ENCODE measurements around the gene LMBRD2.

The LMBRD2 gene

DNA sequence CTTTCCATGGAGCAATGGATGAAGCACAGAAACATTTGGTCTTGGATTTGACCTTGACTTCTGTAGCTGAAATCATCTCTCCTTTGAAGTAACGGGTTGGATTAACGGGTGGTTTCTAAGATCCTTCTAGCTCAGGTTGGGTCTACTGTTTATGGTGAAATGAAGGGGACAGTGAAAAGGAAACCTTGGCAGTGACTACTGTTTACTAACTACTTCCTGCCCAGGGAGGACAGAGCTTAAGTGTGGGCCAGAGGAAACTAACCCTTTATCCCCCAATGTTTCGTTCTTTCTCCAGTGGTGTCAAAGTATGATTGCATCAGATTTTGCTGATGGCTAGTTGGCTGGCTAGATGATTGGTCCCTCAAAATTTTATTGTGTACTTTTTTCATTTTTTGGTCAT lies 22.4 kb upstream of the LMBRD2 start:
- FAIRE-seq (peak; percentile 6), DNase-seq (ENCODE audit: insufficient read length, low spot score) (no peak)
- TF ChIP-seq POLR2A (IDR thresholded peaks at IDR 0.05; ENCODE audit: low read depth, low read length): no peak

DNA sequence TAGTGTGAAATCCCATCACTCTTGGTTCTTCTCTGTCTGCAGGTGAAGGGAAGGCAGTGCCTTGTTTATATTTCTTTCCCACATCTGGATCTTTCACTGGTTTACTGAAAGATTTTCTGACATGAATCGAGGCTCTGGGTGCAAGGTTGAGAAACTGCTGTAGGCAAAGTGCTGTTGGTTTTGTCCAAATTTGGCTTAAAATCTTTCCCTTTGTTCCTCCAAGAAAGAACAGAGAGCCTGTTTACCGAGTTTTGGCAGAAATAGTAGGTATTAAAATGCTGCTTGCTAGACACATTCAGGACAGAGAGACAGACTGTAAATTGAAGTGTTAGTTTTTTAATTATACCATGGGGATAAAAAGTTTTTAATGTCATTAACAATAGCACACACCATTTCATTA lies 21.7 kb upstream of the LMBRD2 start:
- no peak for DNase-seq (ENCODE audit: insufficient read length, low spot score)
- TF ChIP-seq POLR2A (IDR thresholded peaks at IDR 0.05; ENCODE audit: low read depth, low read length): no peak
- FAIRE-seq: no peak

DNA sequence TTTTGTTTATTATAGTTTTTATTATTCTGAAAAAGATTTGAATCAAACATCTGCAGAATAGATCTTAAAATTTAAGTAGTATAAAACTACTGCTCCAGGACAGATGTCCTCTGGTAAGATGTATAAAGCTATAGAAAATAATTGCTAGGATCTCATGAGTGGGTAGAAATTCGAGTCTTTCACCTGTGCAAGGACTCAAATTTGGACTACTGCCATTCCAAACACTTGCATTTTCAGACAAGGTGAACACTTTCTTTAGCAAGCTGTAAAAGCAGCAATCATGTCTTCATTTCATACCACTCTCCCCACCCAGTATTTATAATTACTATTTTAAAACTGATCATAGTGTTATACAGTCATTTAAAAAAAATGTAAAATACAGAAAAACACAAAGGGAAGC lies 20.9 kb upstream of the LMBRD2 start:
- DNase-seq (ENCODE audit: insufficient read length, low spot score): no peak
- no peak for TF ChIP-seq POLR2A (IDR thresholded peaks at IDR 0.05; ENCODE audit: low read depth, low read length)
- no peak for FAIRE-seq

DNA sequence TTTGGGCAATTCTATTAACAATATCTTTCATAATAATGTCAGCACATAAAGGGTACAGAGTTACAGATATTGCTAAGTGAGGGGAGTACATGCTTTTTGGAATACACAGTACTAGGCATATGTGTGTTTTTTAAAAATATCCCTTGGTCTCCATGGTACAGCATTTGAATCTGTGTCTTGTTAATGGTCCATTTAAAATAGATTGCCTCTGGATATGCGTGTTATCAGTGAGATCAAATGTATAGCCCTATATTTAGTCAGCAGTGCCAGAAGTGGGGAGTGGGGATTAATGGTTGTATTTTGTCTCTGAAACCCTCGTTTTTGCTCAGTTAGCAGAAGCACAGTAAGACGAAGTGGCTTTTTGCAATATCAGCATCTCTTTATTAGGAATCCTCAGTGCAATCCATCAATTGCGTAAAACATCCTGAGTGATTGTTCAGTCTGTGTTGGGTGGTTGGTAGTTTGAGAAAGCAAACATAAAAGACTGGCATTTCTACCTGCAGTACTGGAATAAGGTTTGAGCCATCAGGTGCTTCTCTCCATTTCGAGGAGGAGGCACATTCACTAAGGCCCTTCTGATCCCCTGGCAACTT lies 19.2 kb upstream of the LMBRD2 start:
- FAIRE-seq (no peak), DNase-seq (ENCODE audit: insufficient read length, low spot score) (no peak)
- no peak for TF ChIP-seq POLR2A (IDR thresholded peaks at IDR 0.05; ENCODE audit: low read depth, low read length)

DNA sequence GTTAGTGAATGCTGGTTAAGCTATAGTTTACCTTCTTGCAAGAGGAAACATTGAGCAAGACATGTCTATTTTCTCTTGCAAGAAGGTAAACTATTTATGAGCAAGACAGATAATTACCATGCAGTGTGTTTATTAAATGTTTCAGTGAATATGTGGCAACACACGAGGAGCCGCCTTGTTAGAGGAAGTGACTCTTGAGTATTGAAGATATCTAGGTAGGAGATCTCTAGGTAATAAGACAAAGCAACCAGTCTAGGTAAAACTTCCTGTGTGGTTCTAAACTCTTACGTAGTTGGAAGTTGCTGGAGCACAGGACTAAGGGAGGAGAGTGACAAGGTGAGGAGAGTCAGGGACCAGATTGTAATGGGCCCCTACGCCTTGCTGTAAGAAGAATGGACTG lies 17.1 kb upstream of the LMBRD2 start:
- FAIRE-seq: no peak
- DNase-seq (ENCODE audit: insufficient read length, low spot score): no peak
- TF ChIP-seq POLR2A (IDR thresholded peaks at IDR 0.05; ENCODE audit: low read depth, low read length): no peak

DNA sequence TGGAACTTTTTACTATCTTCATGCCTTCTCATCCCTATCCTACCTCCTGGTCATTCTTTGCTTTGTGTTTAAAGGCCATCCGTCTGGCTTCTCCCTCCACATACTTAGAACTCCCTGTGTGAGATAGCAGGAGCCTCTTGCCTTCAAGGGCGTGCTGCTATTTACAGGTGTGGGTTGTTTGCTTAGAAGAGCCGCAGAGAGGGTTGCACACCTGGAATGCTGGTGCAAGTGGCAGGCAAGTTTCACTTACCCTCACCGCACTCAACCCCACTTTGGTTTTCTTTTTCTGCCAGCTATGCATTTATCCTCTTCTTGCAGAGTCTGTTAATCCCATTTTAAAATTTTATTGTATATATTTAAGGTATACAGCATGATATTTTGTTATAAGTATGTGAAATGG lies 12.8 kb upstream of the LMBRD2 start:
- DNase-seq (ENCODE audit: insufficient read length, low spot score) (no peak), FAIRE-seq (no peak)
- no peak for TF ChIP-seq POLR2A (IDR thresholded peaks at IDR 0.05; ENCODE audit: low read depth, low read length)

DNA sequence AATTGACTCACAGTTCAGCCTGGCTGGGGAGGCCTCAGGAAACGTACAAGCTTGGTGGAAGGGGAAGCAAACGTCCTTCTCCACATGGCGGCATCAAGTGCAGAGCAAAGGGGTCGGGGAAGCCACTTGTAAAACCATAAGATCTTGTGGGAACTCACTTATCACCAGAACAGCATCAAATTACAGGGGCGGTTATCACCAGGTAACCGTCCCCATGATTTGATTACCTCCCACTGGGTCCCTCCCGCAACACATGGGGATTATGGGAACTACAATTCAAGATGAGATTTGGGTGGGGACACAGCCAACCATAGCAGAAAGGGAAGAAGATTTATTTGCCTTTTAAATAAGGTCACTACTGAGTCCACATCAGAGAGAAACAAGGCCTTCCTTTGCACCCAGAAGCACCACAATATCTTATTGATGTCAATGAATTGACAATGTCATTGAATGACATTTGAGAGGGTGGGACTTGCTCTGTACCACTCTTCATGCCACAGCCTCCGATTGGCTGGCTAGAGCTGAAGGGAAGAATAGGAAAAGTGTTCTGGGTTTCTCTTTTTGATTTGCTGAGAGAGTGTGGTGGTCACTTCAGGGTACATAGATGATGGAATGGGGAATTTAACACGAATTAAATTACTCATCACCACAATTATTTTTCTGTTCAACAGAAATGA lies 11.3 kb upstream of the LMBRD2 start:
- DNase-seq (ENCODE audit: insufficient read length, low spot score) (no peak), FAIRE-seq (no peak)
- TF ChIP-seq POLR2A (IDR thresholded peaks at IDR 0.05; ENCODE audit: low read depth, low read length): no peak

DNA sequence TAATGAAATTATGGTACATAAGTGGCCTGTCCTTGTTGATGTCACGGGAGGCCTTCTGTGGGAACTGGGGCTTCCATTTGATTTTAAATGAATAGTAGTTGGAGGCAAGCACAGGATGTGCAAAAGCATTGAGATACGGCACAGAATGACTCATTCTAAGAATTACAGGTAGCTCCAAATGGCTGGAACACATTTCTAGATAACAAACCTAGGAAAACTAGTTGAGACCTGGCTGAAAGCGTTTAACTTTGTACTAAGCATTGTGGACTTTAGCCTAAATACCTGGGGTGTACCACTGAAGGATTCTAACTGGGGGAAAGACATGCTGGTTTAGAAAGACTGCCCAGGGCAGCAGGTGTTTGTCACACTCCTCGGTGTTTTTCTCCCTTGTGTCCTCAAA lies 9.7 kb upstream of the LMBRD2 start:
- DNase-seq (ENCODE audit: insufficient read length, low spot score) (no peak), FAIRE-seq (no peak)
- TF ChIP-seq POLR2A (IDR thresholded peaks at IDR 0.05; ENCODE audit: low read depth, low read length): no peak

DNA sequence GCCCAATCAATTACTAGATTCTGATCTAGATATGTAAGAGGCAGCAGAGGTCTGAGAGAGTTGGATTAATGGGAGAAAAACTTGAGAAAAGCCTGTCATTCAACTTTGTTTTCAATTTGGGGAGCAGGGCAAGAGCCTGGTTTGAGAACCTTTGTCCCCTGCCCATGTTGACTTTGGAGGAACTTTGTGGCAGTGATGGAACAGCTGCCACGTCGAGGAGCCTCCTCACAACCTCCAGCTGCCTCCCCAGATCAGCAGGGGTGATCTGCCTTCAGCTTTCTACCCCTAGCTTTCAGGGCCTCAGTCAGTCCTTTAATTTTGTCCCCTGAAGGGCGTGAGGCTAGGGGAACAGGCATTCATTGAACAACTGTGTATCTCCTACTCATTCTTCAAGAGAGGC lies 8.9 kb upstream of the LMBRD2 start:
- DNase-seq (ENCODE audit: insufficient read length, low spot score): no peak
- TF ChIP-seq POLR2A (IDR thresholded peaks at IDR 0.05; ENCODE audit: low read depth, low read length): no peak
- no peak for FAIRE-seq

DNA sequence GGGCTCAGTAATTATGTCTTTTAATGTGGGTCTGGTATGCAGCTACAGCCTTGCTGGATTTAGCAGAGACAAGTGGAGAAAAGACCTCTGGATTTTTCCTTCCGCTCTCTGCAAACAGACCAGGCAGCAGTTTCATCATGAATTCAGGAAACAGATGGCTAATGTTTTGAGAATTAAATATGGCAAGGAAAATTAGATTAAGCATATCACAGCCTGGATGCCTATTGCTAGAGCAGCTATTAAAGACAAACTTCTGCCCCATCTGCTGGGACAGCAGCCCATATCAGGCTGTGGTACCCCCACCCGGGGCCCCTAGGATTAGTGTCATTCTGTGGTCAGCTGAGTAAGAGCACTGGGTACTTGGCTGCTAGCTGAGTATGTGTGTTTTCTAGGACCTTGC lies 6.5 kb upstream of the LMBRD2 start:
- FAIRE-seq (no peak), DNase-seq (ENCODE audit: insufficient read length, low spot score) (no peak)
- no peak for TF ChIP-seq POLR2A (IDR thresholded peaks at IDR 0.05; ENCODE audit: low read depth, low read length)

DNA sequence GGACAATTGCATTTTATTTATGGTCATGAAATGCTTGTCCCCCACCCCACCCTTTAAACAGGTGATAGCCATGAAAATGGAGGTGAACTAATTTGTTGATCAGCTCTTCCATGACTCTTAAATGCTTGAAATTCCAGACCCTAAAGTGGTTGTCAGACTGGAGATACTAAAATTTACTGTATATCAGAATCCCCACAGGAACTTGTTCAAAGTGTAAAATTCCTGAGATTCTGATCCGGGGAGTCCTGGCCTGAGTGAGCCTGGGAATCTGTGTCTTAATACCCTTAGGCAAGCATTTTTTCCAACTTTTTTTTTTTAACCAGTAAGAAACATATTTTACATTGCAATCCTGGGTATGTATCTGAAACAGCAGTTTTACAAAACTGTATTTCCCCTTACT lies 4.9 kb upstream of the LMBRD2 start:
- no peak for TF ChIP-seq POLR2A (IDR thresholded peaks at IDR 0.05; ENCODE audit: low read depth, low read length)

DNA sequence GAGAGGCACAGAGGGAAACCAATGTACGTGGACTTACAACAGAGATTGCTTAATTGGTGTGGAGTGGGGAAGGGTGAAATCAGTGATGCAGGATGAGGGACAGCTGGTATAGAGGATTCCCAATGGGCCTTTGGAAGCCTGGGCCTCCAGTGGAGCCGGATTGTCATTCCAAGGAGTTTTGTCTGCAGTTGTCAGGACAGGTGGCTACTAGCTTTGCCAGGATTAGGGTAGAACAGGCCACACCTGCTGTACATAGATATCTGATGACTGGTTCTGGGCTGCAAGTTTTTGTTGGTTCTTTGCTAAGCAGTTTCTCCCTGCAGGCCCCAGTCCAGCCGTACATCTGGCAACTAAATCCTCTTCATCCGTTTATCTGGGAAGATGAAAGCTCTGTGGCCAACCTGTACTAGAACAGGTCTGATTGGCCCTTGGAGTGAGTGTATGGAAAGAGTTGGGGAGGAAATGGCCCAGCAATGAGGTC lies 4.5 kb upstream of the LMBRD2 start:
- no peak for TF ChIP-seq POLR2A (IDR thresholded peaks at IDR 0.05; ENCODE audit: low read depth, low read length)
- no peak for FAIRE-seq

More for the DNA sequence above, 4.9 kb upstream of the LMBRD2 start:
- FAIRE-seq (no peak), DNase-seq (ENCODE audit: insufficient read length, low spot score) (no peak)

DNA sequence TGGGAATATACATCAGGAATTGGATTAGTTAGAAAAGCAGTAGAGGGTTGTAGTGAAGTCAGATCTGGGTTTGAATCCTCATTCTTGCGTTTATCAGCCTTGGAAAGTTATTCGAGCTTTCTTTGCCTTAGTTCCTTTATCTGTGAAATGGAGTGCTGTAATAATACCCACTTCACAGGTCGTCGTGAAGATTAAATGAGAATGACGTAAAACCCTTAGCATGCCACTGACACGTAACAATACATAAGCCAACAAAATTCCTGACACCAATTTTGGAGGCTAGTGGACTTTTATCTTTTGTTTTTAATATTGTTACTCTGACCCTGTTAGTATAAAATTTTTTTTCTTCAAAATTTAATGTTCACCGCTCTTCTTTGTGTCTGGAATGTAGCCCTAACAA lies 3.6 kb upstream of the LMBRD2 start:
- DNase-seq (ENCODE audit: insufficient read length, low spot score) (no peak), FAIRE-seq (no peak)
- no peak for TF ChIP-seq POLR2A (IDR thresholded peaks at IDR 0.05; ENCODE audit: low read depth, low read length)

More for the DNA sequence above, 4.5 kb upstream of the LMBRD2 start:
- no peak for DNase-seq (ENCODE audit: insufficient read length, low spot score)

DNA sequence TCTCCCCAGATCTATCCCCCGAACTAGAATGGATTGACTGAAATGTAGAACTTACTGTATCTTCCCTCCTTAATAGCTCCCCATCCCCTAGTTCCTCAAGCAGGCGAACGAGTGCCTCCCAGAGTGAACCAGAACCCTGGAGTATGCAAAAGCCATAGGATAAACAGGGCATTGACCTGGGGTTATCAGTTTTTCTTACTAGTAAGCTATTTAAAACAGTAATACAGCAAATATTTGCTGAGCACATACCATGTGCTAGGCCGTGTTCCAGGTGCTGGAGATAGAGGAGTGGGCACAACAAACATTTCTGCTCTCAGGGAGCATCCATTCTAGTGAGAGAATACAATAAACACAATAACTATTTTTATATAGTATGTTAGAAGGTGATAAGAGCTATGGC lies 2.0 kb upstream of the LMBRD2 start:
- no peak for TF ChIP-seq POLR2A (IDR thresholded peaks at IDR 0.05; ENCODE audit: low read depth, low read length)
- no peak for FAIRE-seq
- DNase-seq (ENCODE audit: insufficient read length, low spot score): no peak

DNA sequence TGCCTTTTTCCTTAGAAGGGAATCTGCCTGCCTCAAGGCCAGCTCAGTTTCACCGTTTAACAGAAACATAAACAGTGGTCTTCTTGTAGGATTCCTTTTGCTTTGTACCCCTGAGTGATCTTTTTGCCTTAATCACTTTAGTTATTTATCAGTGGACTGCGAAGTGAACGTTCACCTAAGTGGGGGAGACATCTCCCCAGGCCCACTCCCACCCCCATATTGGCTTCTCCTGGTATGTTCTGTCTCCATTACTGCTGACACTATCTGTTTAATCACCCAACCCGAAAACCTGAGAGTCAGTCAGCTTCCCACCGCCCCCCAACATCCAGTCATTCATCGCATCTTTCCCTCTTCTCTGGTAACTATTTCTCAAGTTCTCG lies 1.6 kb upstream of the LMBRD2 start:
- FAIRE-seq: no peak
- no peak for TF ChIP-seq POLR2A (IDR thresholded peaks at IDR 0.05; ENCODE audit: low read depth, low read length)
- DNase-seq (ENCODE audit: insufficient read length, low spot score): no peak

Data from H54 (cell line).